ENCODE measurements around the gene MAN2B2.

MAN2B2 gene

GRCh38 chr4:6550821-6551220 is 24.2 kb upstream of the MAN2B2 start:
- Mint-ChIP-seq H3K4me3 (no peak overlapping the region), H3K27ac (no peak overlapping the region), H3K27me3 (ENCODE audit: low read depth) (peaks cover 90% of the 10 kb centered on the region), H3K36me3 (ENCODE audit: low read depth) (no peaks in the 10 kb centered on the region), H3K9me3 (peaks cover 5% of the 10 kb centered on the region), H3K4me1 (no peaks in the 10 kb centered on the region)
- no peak for TF ChIP-seq CTCF (IDR thresholded peaks at IDR 0.05; ENCODE audit: unreplicated experiment in 3 of 3)

- peaks cover 96% of the 10 kb centered on the region for H3K27me3 Mint-ChIP-seq (ENCODE audit: low read depth)
- no peaks in the 10 kb centered on the region for H3K4me1 Mint-ChIP-seq
- TF ChIP-seq CTCF (IDR thresholded peaks at IDR 0.05; ENCODE audit: unreplicated experiment in 3 of 3): no peak
- H3K36me3 Mint-ChIP-seq (ENCODE audit: low read depth): no peaks in the 10 kb centered on the region
- peaks cover 5% of the 10 kb centered on the region for H3K9me3 Mint-ChIP-seq
- H3K27ac Mint-ChIP-seq: no peak overlapping the region
- H3K4me3 Mint-ChIP-seq: no peak overlapping the region
Observed at GRCh38 chr4:6551660-6552059, 23.3 kb upstream of the MAN2B2 start.

GRCh38 chr4:6555519-6555918 is 19.5 kb upstream of the MAN2B2 start:
- H3K4me1 Mint-ChIP-seq: no peaks in the 10 kb centered on the region
- no peak overlapping the region for H3K4me3 Mint-ChIP-seq
- H3K36me3 Mint-ChIP-seq (ENCODE audit: low read depth): no peaks in the 10 kb centered on the region
- peaks cover 98% of the 10 kb centered on the region for H3K27me3 Mint-ChIP-seq (ENCODE audit: low read depth)
- peaks cover 5% of the 10 kb centered on the region for H3K9me3 Mint-ChIP-seq
- no peak overlapping the region for H3K27ac Mint-ChIP-seq
- no peak for TF ChIP-seq CTCF (IDR thresholded peaks at IDR 0.05; ENCODE audit: unreplicated experiment in 3 of 3)

- no peak overlapping the region for H3K27ac Mint-ChIP-seq
- H3K9me3 Mint-ChIP-seq: peaks cover 5% of the 10 kb centered on the region
- H3K4me3 Mint-ChIP-seq: no peak overlapping the region
- H3K27me3 Mint-ChIP-seq (ENCODE audit: low read depth): peaks cover 99% of the 10 kb centered on the region
- TF ChIP-seq CTCF (IDR thresholded peaks at IDR 0.05; ENCODE audit: unreplicated experiment in 3 of 3): no peak
- no peaks in the 10 kb centered on the region for H3K4me1 Mint-ChIP-seq
- H3K36me3 Mint-ChIP-seq (ENCODE audit: low read depth): no peaks in the 10 kb centered on the region
Observed at GRCh38 chr4:6556263-6556662, 18.7 kb upstream of the MAN2B2 start.

- H3K9me3 Mint-ChIP-seq: peaks cover 5% of the 10 kb centered on the region
- H3K27me3 Mint-ChIP-seq (ENCODE audit: low read depth): peaks cover 99% of the 10 kb centered on the region
- H3K36me3 Mint-ChIP-seq (ENCODE audit: low read depth): no peaks in the 10 kb centered on the region
- H3K27ac Mint-ChIP-seq: no peak overlapping the region
- no peak overlapping the region for H3K4me3 Mint-ChIP-seq
- H3K4me1 Mint-ChIP-seq: no peaks in the 10 kb centered on the region
- TF ChIP-seq CTCF (IDR thresholded peaks at IDR 0.05; ENCODE audit: unreplicated experiment in 3 of 3): no peak
Observed at GRCh38 chr4:6557185-6557584, 17.8 kb upstream of the MAN2B2 start.

- Mint-ChIP-seq H3K4me1 (no peaks in the 10 kb centered on the region), H3K36me3 (ENCODE audit: low read depth) (no peaks in the 10 kb centered on the region), H3K9me3 (no peaks in the 10 kb centered on the region), H3K27ac (no peak overlapping the region), H3K27me3 (ENCODE audit: low read depth) (peaks cover 99% of the 10 kb centered on the region), H3K4me3 (no peak overlapping the region)
- TF ChIP-seq CTCF (IDR thresholded peaks at IDR 0.05; ENCODE audit: unreplicated experiment in 3 of 3): no peak
Observed at GRCh38 chr4:6557856-6558255, 17.1 kb upstream of the MAN2B2 start.

All from nephron (organoid).